Hematopoietic multipotent progenitor cell treated with erythropoietin and hydrocortisone succinate and interleukin-3 and kit ligand, for 6 days (in vitro differentiated cells): ENCODE measurements around the gene ECEL1.
"Not testable (repeated sequence)": the region's sequence is repeated elsewhere in the genome, so short reads cannot be mapped to it uniquely, and the experiment has no call there.

Source experiments
- DNase-seq: peaks from one replicate; pipeline ENCODE4 v3.0.0-alpha.2; 2015

The ECEL1 gene

GRCh38 chr2:232458051-232458660 is 29.5 kb downstream of the ECEL1 start:
- DNase-seq: no peak

GRCh38 chr2:232457121-232458011 is 30.3 kb downstream of the ECEL1 start:
- DNase-seq: no peak

GRCh38 chr2:232456296-232457120 is 31.1 kb downstream of the ECEL1 start:
- no peak for DNase-seq

GRCh38 chr2:232455426-232456255 is 32.0 kb downstream of the ECEL1 start, which contains the start of gene ALPI:
TSS of gene ALPI (plus strand) at chr2:232456153. CDS start at chr2:232456200, 47 bp downstream.
- no peak for DNase-seq

- no peak for DNase-seq
These were observed 33.0 kb downstream of the ECEL1 start for GRCh38 chr2:232454630-232455029.

- not testable (repeated sequence) for DNase-seq
These were observed 36.0 kb downstream of the ECEL1 start for GRCh38 chr2:232451645-232452044.

- no peak for DNase-seq
These were observed 37.7 kb downstream of the ECEL1 start for GRCh38 chr2:232449964-232450363.

- DNase-seq: no peak
These were observed 39.3 kb downstream of the ECEL1 start for GRCh38 chr2:232448304-232448690.

GRCh38 chr2:232447638-232448303 is 39.9 kb downstream of the ECEL1 start:
- no peak for DNase-seq

- DNase-seq: no peak
These were observed 40.5 kb downstream of the ECEL1 start for GRCh38 chr2:232447091-232447620.

- not testable (repeated sequence) for DNase-seq
These were observed 41.3 kb downstream of the ECEL1 start for GRCh38 chr2:232446266-232446777.

- not testable (repeated sequence) for DNase-seq
These were observed 42.3 kb downstream of the ECEL1 start for GRCh38 chr2:232445149-232445885.

- peak; percentile 85 for DNase-seq
These were observed 43.1 kb downstream of the ECEL1 start for GRCh38 chr2:232444409-232445148.

GRCh38 chr2:232443669-232444408 is 43.8 kb downstream of the ECEL1 start:
- DNase-seq: not testable (repeated sequence)

GRCh38 chr2:232443047-232443446 is 44.6 kb downstream of the ECEL1 start:
- not testable (repeated sequence) for DNase-seq

GRCh38 chr2:232442431-232442830 is 45.2 kb downstream of the ECEL1 start:
- not testable (repeated sequence) for DNase-seq

- not testable (repeated sequence) for DNase-seq
These were observed 45.7 kb downstream of the ECEL1 start for GRCh38 chr2:232441922-232442321.

GRCh38 chr2:232441147-232441651 is 46.4 kb downstream of the ECEL1 start:
- no peak for DNase-seq
